Upper lobe of left lung (tissue), 4 donors: Measurements from ENCODE around the gene DUOXA1.

Experiments
- POLR2A ChIP-seq, 4 donors: fragments of 450-650 bp; IDR thresholded peaks; one replicate each; pipeline ENCODE4 v1.5.1; 2016 to 2017; ENCODE audit warnings: antibody characterized with exemption in 4 of 4, mild to moderate bottlenecking in 2 of 4
- TF ChIP-seq, protein P1 (sequence below), 6 experiments: fragments of 450-650 bp in 4 of 6; fragments of 200-600 bp in 2 of 6; sonication (generic) in 2 of 6; IDR thresholded peaks; one replicate each; pipeline ENCODE4 v1.5.1; 2016 to 2019; ENCODE audit warnings: antibody characterized with exemption in 6 of 6

GRCh38 chr15:45126535-45127158 is 3.0 kb downstream of the DUOXA1 start:
- TF ChIP-seq, protein P1, sequence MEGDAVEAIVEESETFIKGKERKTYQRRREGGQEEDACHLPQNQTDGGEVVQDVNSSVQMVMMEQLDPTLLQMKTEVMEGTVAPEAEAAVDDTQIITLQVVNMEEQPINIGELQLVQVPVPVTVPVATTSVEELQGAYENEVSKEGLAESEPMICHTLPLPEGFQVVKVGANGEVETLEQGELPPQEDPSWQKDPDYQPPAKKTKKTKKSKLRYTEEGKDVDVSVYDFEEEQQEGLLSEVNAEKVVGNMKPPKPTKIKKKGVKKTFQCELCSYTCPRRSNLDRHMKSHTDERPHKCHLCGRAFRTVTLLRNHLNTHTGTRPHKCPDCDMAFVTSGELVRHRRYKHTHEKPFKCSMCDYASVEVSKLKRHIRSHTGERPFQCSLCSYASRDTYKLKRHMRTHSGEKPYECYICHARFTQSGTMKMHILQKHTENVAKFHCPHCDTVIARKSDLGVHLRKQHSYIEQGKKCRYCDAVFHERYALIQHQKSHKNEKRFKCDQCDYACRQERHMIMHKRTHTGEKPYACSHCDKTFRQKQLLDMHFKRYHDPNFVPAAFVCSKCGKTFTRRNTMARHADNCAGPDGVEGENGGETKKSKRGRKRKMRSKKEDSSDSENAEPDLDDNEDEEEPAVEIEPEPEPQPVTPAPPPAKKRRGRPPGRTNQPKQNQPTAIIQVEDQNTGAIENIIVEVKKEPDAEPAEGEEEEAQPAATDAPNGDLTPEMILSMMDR (IDR thresholded peaks at IDR 0.05), result peak; percentile 42 to 66 (median 54)
- no peak for TF ChIP-seq POLR2A (IDR thresholded peaks at IDR 0.05)
